GM23338 (cell line): ENCODE measurements around the gene POGZ. TPM values are rescaled to one million over a fixed set of nuclear protein-coding genes. Genes with fewer than 3 reads are reported as not detected.

ENCODE experiments used
- ATAC-seq: fragments of 200-7000 bp; cut with Tn5 transposase; 3 replicates; pipeline ENCODE4 v1.9.1; 2020
- DNase-seq: peaks from one replicate; pipeline ENCODE4 v3.0.0-alpha.2; 2015; ENCODE audit warnings: low spot score
- H2AFZ ChIP-seq: fragments of 200-600 bp; sonication (generic); 2 replicates; pipeline ENCODE4 v1.8.0; 2016; ENCODE audit warnings: antibody characterized with exemption, mild to moderate bottlenecking, moderate library complexity
- H3F3A ChIP-seq: fragments of 200-600 bp; sonication (generic); replicated peaks from 2 replicates; pipeline ENCODE4 v1.8.0; 2017; ENCODE audit warnings: antibody characterized with exemption, mixed run types, low read depth
- H3K27ac ChIP-seq: fragments of 200-600 bp; sonication (generic); 2 replicates; pipeline ENCODE4 v1.6.1; 2016; ENCODE audit warnings: low read depth
- H3K27me3 ChIP-seq: fragments of 200-600 bp; sonication (generic); 2 replicates; pipeline ENCODE4 v1.8.0; 2016; ENCODE audit warnings: mild to moderate bottlenecking, mixed run types, moderate library complexity; ENCODE audit not compliant: insufficient read depth
- H3K36me3 ChIP-seq: fragments of 200-600 bp; sonication (generic); 2 replicates; pipeline ENCODE4 v1.8.0; 2016; ENCODE audit warnings: mild to moderate bottlenecking; ENCODE audit not compliant: insufficient read depth
- H3K4me1 ChIP-seq: fragments of 200-600 bp; sonication (generic); 2 replicates; pipeline ENCODE4 v1.8.0; 2016; ENCODE audit warnings: mild to moderate bottlenecking, moderate library complexity; ENCODE audit not compliant: insufficient read depth
- H3K4me2 ChIP-seq: fragments of 200-600 bp; sonication (generic); 2 replicates; pipeline ENCODE4 v1.7.1; 2017; ENCODE audit warnings: mixed run types
- H3K4me3 ChIP-seq: fragments of 200-600 bp; sonication (generic); 2 replicates; pipeline ENCODE4 v1.6.1; 2016; ENCODE audit warnings: mixed run types
- H3K79me2 ChIP-seq: fragments of 200-600 bp; sonication (generic); replicated peaks from 2 replicates; pipeline ENCODE4 v1.8.0; 2017; ENCODE audit warnings: mild to moderate bottlenecking; ENCODE audit not compliant: insufficient read depth
- H3K9me2 ChIP-seq: fragments of 200-600 bp; sonication (generic); 2 replicates; pipeline ENCODE4 v1.8.0; 2017; ENCODE audit not compliant: insufficient read depth
- H4K20me1 ChIP-seq: fragments of 200-600 bp; sonication (generic); replicated peaks from 2 replicates; pipeline ENCODE4 v1.8.0; 2017; ENCODE audit warnings: mild to moderate bottlenecking; ENCODE audit not compliant: insufficient read depth
- H3K27ac Mint-ChIP-seq: 2 replicates; pipeline ENCODE4 v1.8.0; 2020; ENCODE audit warnings: inconsistent platforms, mild to moderate bottlenecking, moderate library complexity, mixed read lengths
- H3K27me3 Mint-ChIP-seq: 3 replicates; pipeline ENCODE4 v1.8.0; 2022; ENCODE audit warnings: low read depth, mild to moderate bottlenecking, moderate library complexity, mixed read lengths, inconsistent platforms; ENCODE audit not compliant: insufficient read depth, poor library complexity
- H3K36me3 Mint-ChIP-seq: 3 replicates; pipeline ENCODE4 v1.8.0; 2021; ENCODE audit warnings: low read depth, mild to moderate bottlenecking, inconsistent platforms, moderate library complexity, mixed read lengths
- H3K4me1 Mint-ChIP-seq: 3 replicates; pipeline ENCODE4 v1.8.0; 2020; ENCODE audit warnings: mild to moderate bottlenecking, inconsistent platforms, mixed read lengths
- H3K4me3 Mint-ChIP-seq: 3 replicates; pipeline ENCODE4 v1.8.0; 2021; ENCODE audit warnings: moderate library complexity, mild to moderate bottlenecking, inconsistent platforms, mixed read lengths
- H3K9me3 Mint-ChIP-seq: 3 replicates; pipeline ENCODE4 v1.8.0; 2020; ENCODE audit warnings: moderate library complexity, mild to moderate bottlenecking, inconsistent platforms, mixed read lengths
- CTCF ChIP-seq, 2 experiments: fragments of 200-600 bp in 1 of 2; sonication (generic) in 1 of 2; conservative IDR thresholded peaks; 2 replicates each; pipeline versions ENCODE4 v1.5.1 to v1.6.1; 2016 to 2017; ENCODE audit warnings: antibody characterized with exemption in 2 of 2, low read depth in 2 of 2, mild to moderate bottlenecking in 2 of 2, moderate library complexity in 1 of 2
- JUNB ChIP-seq: IDR thresholded peaks from one replicate; pipeline ENCODE4 v1.6.1; 2016; ENCODE audit warnings: antibody characterized with exemption; ENCODE audit not compliant: unreplicated experiment
- POLR2AphosphoS5 ChIP-seq: IDR thresholded peaks from 2 replicates; pipeline ENCODE4 v1.6.1; 2016; ENCODE audit warnings: antibody characterized with exemption, low read depth
- ZNF114 ChIP-seq: fragments of 250-450 bp; sonication (Bioruptor Pico); IDR thresholded peaks from 2 replicates; pipeline ENCODE4 v1.5.0; 2020; ENCODE audit warnings: mild to moderate bottlenecking, moderate library complexity
- polyA plus RNA-seq: library from polyadenylated mRNA; unstranded; fragments of >200 nt; fragmentation: Nextera tagmentation; extraction: Ambion mirVana; gene quantifications from 2 replicates; pipeline ENCODE4 v1.2.1, GENCODE V29; 2016
- total RNA-seq: library from RNA; depleted of rRNA; stranded (reverse); fragments of >200 nt; shearing (Covaris generic); gene quantifications from 2 replicates; pipeline ENCODE4 v1.2.3, GENCODE V29; 2014
- TF ChIP-seq, protein P1 (sequence below): fragments of 250-450 bp; sonication (Bioruptor Pico); IDR thresholded peaks from 2 replicates; pipeline ENCODE4 v1.5.0; 2020; ENCODE audit warnings: mild to moderate bottlenecking, moderate library complexity
- TF ChIP-seq, protein P2 (sequence below): IDR thresholded peaks from one replicate; pipeline ENCODE4 v1.6.1; 2018; ENCODE audit warnings: antibody characterized with exemption; ENCODE audit not compliant: unreplicated experiment
- TF ChIP-seq, protein P3 (sequence below): IDR thresholded peaks from 2 replicates; pipeline ENCODE4 v1.6.1; 2016; ENCODE audit warnings: antibody characterized with exemption

The POGZ gene
- total and polyA plus RNA-seq, 2 experiments from 2014 or later, result 47.0 to 72.5 TPM

DNA sequence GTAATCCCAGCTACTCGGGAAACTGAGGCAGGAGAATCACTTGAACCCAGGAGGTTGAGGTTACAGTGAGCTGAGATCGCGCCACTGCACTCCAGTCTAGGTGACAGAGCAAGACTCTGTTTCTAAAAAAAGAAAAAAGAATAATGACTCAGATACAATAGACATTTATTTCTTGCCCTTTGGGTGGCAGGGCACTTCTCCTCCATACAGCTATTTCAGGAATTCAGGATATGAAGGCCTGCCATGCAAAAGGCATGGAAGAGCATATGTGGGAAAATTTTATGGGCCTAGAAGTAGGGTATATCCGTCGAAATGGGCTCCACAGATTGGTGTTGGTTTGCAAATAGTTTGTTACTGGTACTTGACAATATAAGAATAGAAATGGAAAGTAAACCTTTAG lies 20.2 kb upstream of the POGZ start (continued):
- TF ChIP-seq, protein P1, sequence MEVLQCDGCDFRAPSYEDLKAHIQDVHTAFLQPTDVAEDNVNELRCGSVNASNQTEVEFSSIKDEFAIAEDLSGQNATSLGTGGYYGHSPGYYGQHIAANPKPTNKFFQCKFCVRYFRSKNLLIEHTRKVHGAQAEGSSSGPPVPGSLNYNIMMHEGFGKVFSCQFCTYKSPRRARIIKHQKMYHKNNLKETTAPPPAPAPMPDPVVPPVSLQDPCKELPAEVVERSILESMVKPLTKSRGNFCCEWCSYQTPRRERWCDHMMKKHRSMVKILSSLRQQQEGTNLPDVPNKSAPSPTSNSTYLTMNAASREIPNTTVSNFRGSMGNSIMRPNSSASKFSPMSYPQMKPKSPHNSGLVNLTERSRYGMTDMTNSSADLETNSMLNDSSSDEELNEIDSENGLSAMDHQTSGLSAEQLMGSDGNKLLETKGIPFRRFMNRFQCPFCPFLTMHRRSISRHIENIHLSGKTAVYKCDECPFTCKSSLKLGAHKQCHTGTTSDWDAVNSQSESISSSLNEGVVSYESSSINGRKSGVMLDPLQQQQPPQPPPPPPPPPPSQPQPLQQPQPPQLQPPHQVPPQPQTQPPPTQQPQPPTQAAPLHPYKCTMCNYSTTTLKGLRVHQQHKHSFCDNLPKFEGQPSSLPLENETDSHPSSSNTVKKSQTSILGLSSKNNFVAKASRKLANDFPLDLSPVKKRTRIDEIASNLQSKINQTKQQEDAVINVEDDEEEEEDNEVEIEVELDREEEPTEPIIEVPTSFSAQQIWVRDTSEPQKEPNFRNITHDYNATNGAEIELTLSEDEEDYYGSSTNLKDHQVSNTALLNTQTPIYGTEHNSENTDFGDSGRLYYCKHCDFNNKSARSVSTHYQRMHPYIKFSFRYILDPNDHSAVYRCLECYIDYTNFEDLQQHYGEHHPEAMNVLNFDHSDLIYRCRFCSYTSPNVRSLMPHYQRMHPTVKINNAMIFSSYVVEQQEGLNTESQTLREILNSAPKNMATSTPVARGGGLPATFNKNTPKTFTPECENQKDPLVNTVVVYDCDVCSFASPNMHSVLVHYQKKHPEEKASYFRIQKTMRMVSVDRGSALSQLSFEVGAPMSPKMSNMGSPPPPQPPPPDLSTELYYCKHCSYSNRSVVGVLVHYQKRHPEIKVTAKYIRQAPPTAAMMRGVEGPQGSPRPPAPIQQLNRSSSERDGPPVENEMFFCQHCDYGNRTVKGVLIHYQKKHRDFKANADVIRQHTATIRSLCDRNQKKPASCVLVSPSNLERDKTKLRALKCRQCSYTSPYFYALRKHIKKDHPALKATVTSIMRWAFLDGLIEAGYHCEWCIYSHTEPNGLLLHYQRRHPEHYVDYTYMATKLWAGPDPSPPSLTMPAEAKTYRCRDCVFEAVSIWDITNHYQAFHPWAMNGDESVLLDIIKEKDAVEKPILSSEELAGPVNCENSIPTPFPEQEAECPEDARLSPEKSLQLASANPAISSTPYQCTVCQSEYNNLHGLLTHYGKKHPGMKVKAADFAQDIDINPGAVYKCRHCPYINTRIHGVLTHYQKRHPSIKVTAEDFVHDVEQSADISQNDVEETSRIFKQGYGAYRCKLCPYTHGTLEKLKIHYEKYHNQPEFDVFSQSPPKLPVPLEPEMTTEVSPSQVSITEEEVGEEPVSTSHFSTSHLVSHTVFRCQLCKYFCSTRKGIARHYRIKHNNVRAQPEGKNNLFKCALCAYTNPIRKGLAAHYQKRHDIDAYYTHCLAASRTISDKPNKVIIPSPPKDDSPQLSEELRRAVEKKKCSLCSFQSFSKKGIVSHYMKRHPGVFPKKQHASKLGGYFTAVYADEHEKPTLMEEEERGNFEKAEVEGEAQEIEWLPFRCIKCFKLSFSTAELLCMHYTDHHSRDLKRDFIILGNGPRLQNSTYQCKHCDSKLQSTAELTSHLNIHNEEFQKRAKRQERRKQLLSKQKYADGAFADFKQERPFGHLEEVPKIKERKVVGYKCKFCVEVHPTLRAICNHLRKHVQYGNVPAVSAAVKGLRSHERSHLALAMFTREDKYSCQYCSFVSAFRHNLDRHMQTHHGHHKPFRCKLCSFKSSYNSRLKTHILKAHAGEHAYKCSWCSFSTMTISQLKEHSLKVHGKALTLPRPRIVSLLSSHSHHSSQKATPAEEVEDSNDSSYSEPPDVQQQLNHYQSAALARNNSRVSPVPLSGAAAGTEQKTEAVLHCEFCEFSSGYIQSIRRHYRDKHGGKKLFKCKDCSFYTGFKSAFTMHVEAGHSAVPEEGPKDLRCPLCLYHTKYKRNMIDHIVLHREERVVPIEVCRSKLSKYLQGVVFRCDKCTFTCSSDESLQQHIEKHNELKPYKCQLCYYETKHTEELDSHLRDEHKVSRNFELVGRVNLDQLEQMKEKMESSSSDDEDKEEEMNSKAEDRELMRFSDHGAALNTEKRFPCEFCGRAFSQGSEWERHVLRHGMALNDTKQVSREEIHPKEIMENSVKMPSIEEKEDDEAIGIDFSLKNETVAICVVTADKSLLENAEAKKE (CRISPR knock-in tag), result no peak

DNA sequence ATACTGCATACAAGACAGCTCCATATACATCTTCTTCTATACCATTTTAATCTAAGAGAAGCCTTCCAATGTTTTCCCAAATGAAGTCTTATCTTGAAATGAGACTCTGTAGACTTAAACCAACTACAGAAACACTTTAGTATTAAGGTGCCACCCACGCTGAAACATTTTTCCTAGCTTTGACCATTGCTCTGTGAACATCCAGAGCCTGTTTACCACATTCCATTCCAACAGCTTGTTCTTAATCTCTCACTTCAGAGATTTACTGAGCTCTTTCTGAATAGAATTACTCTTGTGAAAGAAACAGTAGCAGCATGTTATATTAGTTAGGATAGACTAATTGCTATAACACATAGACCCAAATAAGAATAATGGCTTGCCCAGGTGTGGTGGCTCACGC lies 19.6 kb upstream of the POGZ start:
- Histone ChIP-seq H3K27me3 (no peaks in the 10 kb centered on the region), H3K4me2 (no peak overlapping the region), H3K9me2 (no peaks in the 10 kb centered on the region), H3K4me3 (no peak overlapping the region), H2AFZ (no peak overlapping the region), H4K20me1 (no peaks in the 10 kb centered on the region), H3K4me1 (no peaks in the 10 kb centered on the region), H3K36me3 (no peaks in the 10 kb centered on the region), H3K27ac (no peak overlapping the region), H3F3A (no peaks in the 10 kb centered on the region), H3K79me2 (no peaks in the 10 kb centered on the region)
- Mint-ChIP-seq H3K27me3 (peaks cover 2% of the 10 kb centered on the region), H3K9me3 (no peaks in the 10 kb centered on the region; the same call in 2 of the 3 replicates), H3K27ac (no peak overlapping the region), H3K4me3 (no peak overlapping the region), H3K36me3 (no peaks in the 10 kb centered on the region), H3K4me1 (peaks cover 5% of the 10 kb centered on the region; the same call in 2 of the 3 replicates)
- DNase-seq (no peak), ATAC-seq (no peak)
- no peak for TF ChIP-seq CTCF (conservative IDR thresholded peaks at IDR 0.05; ENCODE audit: low read depth in 2 of 2)
- TF ChIP-seq JUNB, result no peak
- TF ChIP-seq, protein P2, sequence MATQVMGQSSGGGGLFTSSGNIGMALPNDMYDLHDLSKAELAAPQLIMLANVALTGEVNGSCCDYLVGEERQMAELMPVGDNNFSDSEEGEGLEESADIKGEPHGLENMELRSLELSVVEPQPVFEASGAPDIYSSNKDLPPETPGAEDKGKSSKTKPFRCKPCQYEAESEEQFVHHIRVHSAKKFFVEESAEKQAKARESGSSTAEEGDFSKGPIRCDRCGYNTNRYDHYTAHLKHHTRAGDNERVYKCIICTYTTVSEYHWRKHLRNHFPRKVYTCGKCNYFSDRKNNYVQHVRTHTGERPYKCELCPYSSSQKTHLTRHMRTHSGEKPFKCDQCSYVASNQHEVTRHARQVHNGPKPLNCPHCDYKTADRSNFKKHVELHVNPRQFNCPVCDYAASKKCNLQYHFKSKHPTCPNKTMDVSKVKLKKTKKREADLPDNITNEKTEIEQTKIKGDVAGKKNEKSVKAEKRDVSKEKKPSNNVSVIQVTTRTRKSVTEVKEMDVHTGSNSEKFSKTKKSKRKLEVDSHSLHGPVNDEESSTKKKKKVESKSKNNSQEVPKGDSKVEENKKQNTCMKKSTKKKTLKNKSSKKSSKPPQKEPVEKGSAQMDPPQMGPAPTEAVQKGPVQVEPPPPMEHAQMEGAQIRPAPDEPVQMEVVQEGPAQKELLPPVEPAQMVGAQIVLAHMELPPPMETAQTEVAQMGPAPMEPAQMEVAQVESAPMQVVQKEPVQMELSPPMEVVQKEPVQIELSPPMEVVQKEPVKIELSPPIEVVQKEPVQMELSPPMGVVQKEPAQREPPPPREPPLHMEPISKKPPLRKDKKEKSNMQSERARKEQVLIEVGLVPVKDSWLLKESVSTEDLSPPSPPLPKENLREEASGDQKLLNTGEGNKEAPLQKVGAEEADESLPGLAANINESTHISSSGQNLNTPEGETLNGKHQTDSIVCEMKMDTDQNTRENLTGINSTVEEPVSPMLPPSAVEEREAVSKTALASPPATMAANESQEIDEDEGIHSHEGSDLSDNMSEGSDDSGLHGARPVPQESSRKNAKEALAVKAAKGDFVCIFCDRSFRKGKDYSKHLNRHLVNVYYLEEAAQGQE, result no peak
- TF ChIP-seq POLR2AphosphoS5, result no peak
- no peak for TF ChIP-seq ZNF114 (CRISPR knock-in tag)
- TF ChIP-seq, protein P3, sequence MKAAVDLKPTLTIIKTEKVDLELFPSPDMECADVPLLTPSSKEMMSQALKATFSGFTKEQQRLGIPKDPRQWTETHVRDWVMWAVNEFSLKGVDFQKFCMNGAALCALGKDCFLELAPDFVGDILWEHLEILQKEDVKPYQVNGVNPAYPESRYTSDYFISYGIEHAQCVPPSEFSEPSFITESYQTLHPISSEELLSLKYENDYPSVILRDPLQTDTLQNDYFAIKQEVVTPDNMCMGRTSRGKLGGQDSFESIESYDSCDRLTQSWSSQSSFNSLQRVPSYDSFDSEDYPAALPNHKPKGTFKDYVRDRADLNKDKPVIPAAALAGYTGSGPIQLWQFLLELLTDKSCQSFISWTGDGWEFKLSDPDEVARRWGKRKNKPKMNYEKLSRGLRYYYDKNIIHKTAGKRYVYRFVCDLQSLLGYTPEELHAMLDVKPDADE, result no peak
